Gastroesophageal sphincter (tissue), 4 donors: ENCODE data around the gene FAM180A. TPM values are rescaled to one million over a fixed set of nuclear protein-coding genes. Genes with fewer than 3 reads are reported as not detected.

ENCODE experiments used
- ATAC-seq: fragments of 150-250 bp; one replicate; pipeline ENCODE4 v1.9.1; 2016; ENCODE audit warnings: mild to moderate bottlenecking, moderate library complexity
- H3K27ac ChIP-seq, 4 donors: fragments of 200-600 bp; sonication (generic) in 3 of 4; 1 replicate in 3 of 4; 2 replicates in 1 of 4; pipeline ENCODE4 v1.5.1; 2016 to 2019
- H3K27me3 ChIP-seq: fragments of 200-600 bp; sonication (generic); one replicate; pipeline ENCODE4 v1.5.1; 2019
- H3K36me3 ChIP-seq, 2 donors: fragments of 200-600 bp; sonication (generic); one replicate each; pipeline ENCODE4 v1.5.1; 2019; ENCODE audit warnings: control low read depth in 1 of 2
- H3K4me1 ChIP-seq, 3 donors: fragments of 200-600 bp; sonication (generic); 1 replicate in 2 of 3; 2 replicates in 1 of 3; pipeline ENCODE4 v1.5.1; 2016 to 2019; ENCODE audit warnings: control low read depth in 2 of 3
- H3K4me3 ChIP-seq, 2 donors: fragments of 200-600 bp; sonication (generic); one replicate each; pipeline ENCODE4 v1.5.1; 2019; ENCODE audit warnings: mild to moderate bottlenecking in 1 of 2, moderate library complexity in 1 of 2
- H3K9me3 ChIP-seq, 3 donors: fragments of 200-600 bp; sonication (generic); one replicate each; pipeline ENCODE4 v1.5.1; 2017 to 2019; ENCODE audit warnings: control low read depth in 2 of 3
- CTCF ChIP-seq, 4 experiments: fragments of 200-600 bp in 2 of 4; fragments of 450-650 bp in 2 of 4; sonication (generic) in 1 of 4; IDR thresholded peaks; one replicate each; pipeline ENCODE4 v1.5.1; 2017 to 2019; ENCODE audit warnings: antibody characterized with exemption in 4 of 4, mild to moderate bottlenecking in 2 of 4, moderate library complexity in 2 of 4
- EP300 ChIP-seq: sonication (generic); formaldehyde crosslinking; IDR thresholded peaks from one replicate; pipeline ENCODE4 v1.6.1; 2017; ENCODE audit warnings: antibody characterized with exemption, mild to moderate bottlenecking
- POLR2A ChIP-seq, 2 donors: fragments of 450-650 bp; IDR thresholded peaks; one replicate each; pipeline ENCODE4 v1.6.1; 2017; ENCODE audit warnings: antibody characterized with exemption in 2 of 2, mild to moderate bottlenecking in 2 of 2, moderate library complexity in 1 of 2
- POLR2AphosphoS5 ChIP-seq: sonication (generic); formaldehyde crosslinking; IDR thresholded peaks from one replicate; pipeline ENCODE4 v1.6.1; 2017; ENCODE audit warnings: antibody characterized with exemption
- WGBS, 2 donors: methylation state at CpG; one replicate each; pipeline ENCODE4 v1.1.5; 2018; ENCODE audit warnings: low coverage in 1 of 2; 5-methylcytosine and 5-hydroxymethylcytosine counted together
- total RNA-seq, 4 donors: library from RNA; depleted of rRNA; stranded (reverse); fragments of >200 nt; gene quantifications; one replicate each; pipeline ENCODE4 v1.1.0, GENCODE V29; 2016

FAM180A gene
- total RNA-seq, 4 donors from 2014 or later: 2.6 to 8.5 (median 3.7) TPM

- ATAC-seq: no peak
- H3K4me1 ChIP-seq: peaks cover 0 to 8% (median 0%) of the 10 kb centered on the region in 3 donors
- no peaks in the 10 kb centered on the region for H3K9me3 ChIP-seq
- WGBS, 2 donors: 52% methylated on average over 2 of the region's 2 CpGs; no CpG with 5 or more reads in 1 of the 2 donors
- H3K27ac ChIP-seq: no peak overlapping the region
- peaks cover 19% of the 10 kb centered on the region for H3K27me3 ChIP-seq
- no peak overlapping the region for H3K4me3 ChIP-seq
- no peaks in the 10 kb centered on the region for H3K36me3 ChIP-seq
- TF ChIP-seq CTCF (IDR thresholded peaks at IDR 0.05) (no peak), POLR2AphosphoS5 (no peak), EP300 (no peak), POLR2A (IDR thresholded peaks at IDR 0.05) (no peak)
Measured at GRCh38 chr7:135719688-135720087, 28.9 kb downstream of the FAM180A start.

GRCh38 chr7:135718794-135719437 is 29.7 kb downstream of the FAM180A start:
- WGBS, 2 donors: 34 to 63% methylated on average over 5 to 6 of the region's 7 CpGs
- H3K27me3 ChIP-seq: peaks cover 25% of the 10 kb centered on the region
- H3K36me3 ChIP-seq: no peaks in the 10 kb centered on the region
- ATAC-seq: no peak
- H3K27ac ChIP-seq: no peak overlapping the region
- TF ChIP-seq POLR2AphosphoS5: no peak
- no peak for TF ChIP-seq POLR2A (IDR thresholded peaks at IDR 0.05)
- no peak for TF ChIP-seq EP300
- no peak for TF ChIP-seq CTCF (IDR thresholded peaks at IDR 0.05)
- H3K9me3 ChIP-seq: no peaks in the 10 kb centered on the region
- peaks cover 0 to 8% (median 0%) of the 10 kb centered on the region in 3 donors for H3K4me1 ChIP-seq
- H3K4me3 ChIP-seq: no peak overlapping the region

GRCh38 chr7:135718219-135718618 is 30.4 kb downstream of the FAM180A start:
- TF ChIP-seq POLR2A (IDR thresholded peaks at IDR 0.05) (no peak), POLR2AphosphoS5 (no peak)
- Histone ChIP-seq H3K4me1 (peaks cover 0 to 8% (median 0%) of the 10 kb centered on the region in 3 donors), H3K4me3 (no peak overlapping the region), H3K27me3 (peaks cover 28% of the 10 kb centered on the region), H3K9me3 (no peaks in the 10 kb centered on the region), H3K27ac (no peak overlapping the region), H3K36me3 (no peaks in the 10 kb centered on the region)
- no peak for ATAC-seq
- WGBS, 2 donors: 87 to 100% methylated on average over 2 of the region's 2 CpGs

- Histone ChIP-seq H3K4me3 (no peak overlapping the region), H3K4me1 (peaks cover 0 to 8% (median 0%) of the 10 kb centered on the region in 3 donors), H3K9me3 (no peaks in the 10 kb centered on the region), H3K27ac (no peak overlapping the region), H3K36me3 (no peaks in the 10 kb centered on the region), H3K27me3 (peaks cover 28% of the 10 kb centered on the region)
- no peak for TF ChIP-seq POLR2A (IDR thresholded peaks at IDR 0.05)
- TF ChIP-seq CTCF (IDR thresholded peaks at IDR 0.05): no peak
- no peak for TF ChIP-seq EP300
- no peak for TF ChIP-seq POLR2AphosphoS5
- ATAC-seq: no peak
- 69 to 100% methylated on average over 2 to 3 of the region's 3 CpGs for WGBS, 2 donors
Measured at GRCh38 chr7:135717693-135718092, 30.9 kb downstream of the FAM180A start.

GRCh38 chr7:135716677-135717238 is 31.9 kb downstream of the FAM180A start:
- WGBS, 2 donors: 38 to 59% methylated on average over 4 to 9 of the region's 9 CpGs
- Histone ChIP-seq H3K27me3 (peaks cover 27% of the 10 kb centered on the region), H3K4me1 (peaks cover 0 to 8% (median 0%) of the 10 kb centered on the region in 3 donors), H3K36me3 (no peaks in the 10 kb centered on the region), H3K4me3 (no peak overlapping the region), H3K27ac (no peak overlapping the region), H3K9me3 (no peaks in the 10 kb centered on the region)
- TF ChIP-seq POLR2A (IDR thresholded peaks at IDR 0.05): no peak
- no peak for TF ChIP-seq EP300
- TF ChIP-seq POLR2AphosphoS5: no peak
- TF ChIP-seq CTCF (IDR thresholded peaks at IDR 0.05): no peak
- no peak for ATAC-seq
